Activated T-helper 1 cell treated with anti-CD3 and anti-CD28 coated beads, Interleukin-2, amount 50 U/mL, for 16 hours (primary cell): ENCODE results near the gene FHL1.

Experiments used
- DNase-seq, 2 donors: peaks; one replicate each; pipeline ENCODE4 v3.0.0-alpha.2; 2020; ENCODE audit warnings: low read depth in 1 of 2, low spot score in 1 of 2

The FHL1 gene

GRCh38 chrX:136183917-136184316 is 36.6 kb downstream of the FHL1 start:
- no peak for DNase-seq

- DNase-seq = no peak
Observed at GRCh38 chrX:136185401-136186022, 38.2 kb downstream of the FHL1 start.

- no peak for DNase-seq
Observed at GRCh38 chrX:136186023-136186413, 38.7 kb downstream of the FHL1 start.

GRCh38 chrX:136189222-136189621 is 41.9 kb downstream of the FHL1 start:
- no peak for DNase-seq

GRCh38 chrX:136190038-136190713 is 42.8 kb downstream of the FHL1 start:
- DNase-seq = no peak

GRCh38 chrX:136191171-136191570 is 43.8 kb downstream of the FHL1 start:
- DNase-seq = no peak

GRCh38 chrX:136192135-136192534 is 44.8 kb downstream of the FHL1 start:
- no peak for DNase-seq

- no peak for DNase-seq
Observed at GRCh38 chrX:136192839-136193414, 45.6 kb downstream of the FHL1 start.

GRCh38 chrX:136193771-136194170 is 46.4 kb downstream of the FHL1 start:
- no peak for DNase-seq

- no peak for DNase-seq
Observed at GRCh38 chrX:136194536-136194935, 47.2 kb downstream of the FHL1 start.

- DNase-seq = no peak
Observed at GRCh38 chrX:136195247-136195646, 47.9 kb downstream of the FHL1 start.

GRCh38 chrX:136196691-136197155 is 49.4 kb downstream of the FHL1 start:
- no peak for DNase-seq

GRCh38 chrX:136198010-136198409 is 50.7 kb downstream of the FHL1 start:
- DNase-seq = no peak

- no peak for DNase-seq
Observed at GRCh38 chrX:136198678-136199243, 51.4 kb downstream of the FHL1 start.

- DNase-seq = no peak
Observed at GRCh38 chrX:136199365-136199764, 52.0 kb downstream of the FHL1 start.

GRCh38 chrX:136200466-136200865 is 53.1 kb downstream of the FHL1 start:
- DNase-seq = no peak

GRCh38 chrX:136201601-136202000 is 54.3 kb downstream of the FHL1 start:
- DNase-seq = no peak

- DNase-seq = no peak
Observed at GRCh38 chrX:136202889-136203288, 55.6 kb downstream of the FHL1 start.

GRCh38 chrX:136203438-136203837 is 56.1 kb downstream of the FHL1 start:
- no peak for DNase-seq

- no peak for DNase-seq
Observed at GRCh38 chrX:136203951-136204350, 56.6 kb downstream of the FHL1 start.

GRCh38 chrX:136204571-136204970 is 57.2 kb downstream of the FHL1 start:
- no peak for DNase-seq

- DNase-seq = no peak
Observed at GRCh38 chrX:136205882-136206380, 58.6 kb downstream of the FHL1 start.
